LoVo (cell line): Measurements from ENCODE around the gene IQGAP3.
"Not testable (repeated sequence)": the region's sequence is repeated elsewhere in the genome, so short reads cannot be mapped to it uniquely, and the experiment has no call there.

Experiments
- DNase-seq: peaks from one replicate; pipeline ENCODE4 v3.0.0-alpha.2; 2016; ENCODE audit warnings: low spot score

Gene IQGAP3, protein sequence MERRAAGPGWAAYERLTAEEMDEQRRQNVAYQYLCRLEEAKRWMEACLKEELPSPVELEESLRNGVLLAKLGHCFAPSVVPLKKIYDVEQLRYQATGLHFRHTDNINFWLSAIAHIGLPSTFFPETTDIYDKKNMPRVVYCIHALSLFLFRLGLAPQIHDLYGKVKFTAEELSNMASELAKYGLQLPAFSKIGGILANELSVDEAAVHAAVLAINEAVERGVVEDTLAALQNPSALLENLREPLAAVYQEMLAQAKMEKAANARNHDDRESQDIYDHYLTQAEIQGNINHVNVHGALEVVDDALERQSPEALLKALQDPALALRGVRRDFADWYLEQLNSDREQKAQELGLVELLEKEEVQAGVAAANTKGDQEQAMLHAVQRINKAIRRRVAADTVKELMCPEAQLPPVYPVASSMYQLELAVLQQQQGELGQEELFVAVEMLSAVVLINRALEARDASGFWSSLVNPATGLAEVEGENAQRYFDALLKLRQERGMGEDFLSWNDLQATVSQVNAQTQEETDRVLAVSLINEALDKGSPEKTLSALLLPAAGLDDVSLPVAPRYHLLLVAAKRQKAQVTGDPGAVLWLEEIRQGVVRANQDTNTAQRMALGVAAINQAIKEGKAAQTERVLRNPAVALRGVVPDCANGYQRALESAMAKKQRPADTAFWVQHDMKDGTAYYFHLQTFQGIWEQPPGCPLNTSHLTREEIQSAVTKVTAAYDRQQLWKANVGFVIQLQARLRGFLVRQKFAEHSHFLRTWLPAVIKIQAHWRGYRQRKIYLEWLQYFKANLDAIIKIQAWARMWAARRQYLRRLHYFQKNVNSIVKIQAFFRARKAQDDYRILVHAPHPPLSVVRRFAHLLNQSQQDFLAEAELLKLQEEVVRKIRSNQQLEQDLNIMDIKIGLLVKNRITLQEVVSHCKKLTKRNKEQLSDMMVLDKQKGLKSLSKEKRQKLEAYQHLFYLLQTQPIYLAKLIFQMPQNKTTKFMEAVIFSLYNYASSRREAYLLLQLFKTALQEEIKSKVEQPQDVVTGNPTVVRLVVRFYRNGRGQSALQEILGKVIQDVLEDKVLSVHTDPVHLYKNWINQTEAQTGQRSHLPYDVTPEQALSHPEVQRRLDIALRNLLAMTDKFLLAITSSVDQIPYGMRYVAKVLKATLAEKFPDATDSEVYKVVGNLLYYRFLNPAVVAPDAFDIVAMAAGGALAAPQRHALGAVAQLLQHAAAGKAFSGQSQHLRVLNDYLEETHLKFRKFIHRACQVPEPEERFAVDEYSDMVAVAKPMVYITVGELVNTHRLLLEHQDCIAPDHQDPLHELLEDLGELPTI (N-terminal part only)

DNA sequence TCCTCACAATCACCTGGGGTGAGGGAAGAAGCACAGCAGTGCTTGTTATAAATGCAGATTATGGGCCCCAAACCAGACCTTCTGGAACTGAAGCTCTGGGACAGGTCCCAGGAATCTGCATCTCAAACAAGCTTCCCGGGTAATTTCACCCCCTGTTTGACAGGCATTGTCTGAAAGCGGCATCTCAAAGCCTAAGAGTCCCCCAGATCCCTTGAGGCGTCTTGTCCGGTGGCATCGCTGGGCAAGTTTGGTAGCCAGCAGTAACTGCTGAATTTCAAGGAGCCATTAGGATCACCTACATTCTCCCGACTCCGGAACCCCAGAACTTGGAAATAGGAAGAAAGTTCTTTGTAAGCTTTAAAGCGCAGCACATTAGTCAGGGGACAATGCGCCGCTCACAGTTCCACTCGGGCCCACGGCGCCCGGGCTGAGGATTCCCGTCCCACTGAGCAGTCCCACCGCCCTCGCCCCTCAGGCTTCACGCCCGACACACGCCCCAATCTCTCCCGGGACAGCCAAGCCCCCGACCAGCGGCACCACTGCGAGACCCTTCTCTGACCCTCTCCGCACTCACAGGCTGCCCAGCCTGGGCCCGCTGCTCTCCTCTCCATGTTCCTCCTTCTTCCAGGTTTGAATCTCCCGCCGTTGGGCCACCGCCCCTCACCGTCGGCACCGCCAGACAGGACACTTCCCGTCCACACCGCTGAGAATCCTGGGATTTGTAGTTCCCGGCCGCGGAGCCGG, at the start of gene IQGAP3:
TSS of gene IQGAP3 (minus strand) at position 647 of the 744 bp plus-strand sequence. CDS start at position 611, 36 bp downstream.
- peak; percentile 93 for DNase-seq

DNA sequence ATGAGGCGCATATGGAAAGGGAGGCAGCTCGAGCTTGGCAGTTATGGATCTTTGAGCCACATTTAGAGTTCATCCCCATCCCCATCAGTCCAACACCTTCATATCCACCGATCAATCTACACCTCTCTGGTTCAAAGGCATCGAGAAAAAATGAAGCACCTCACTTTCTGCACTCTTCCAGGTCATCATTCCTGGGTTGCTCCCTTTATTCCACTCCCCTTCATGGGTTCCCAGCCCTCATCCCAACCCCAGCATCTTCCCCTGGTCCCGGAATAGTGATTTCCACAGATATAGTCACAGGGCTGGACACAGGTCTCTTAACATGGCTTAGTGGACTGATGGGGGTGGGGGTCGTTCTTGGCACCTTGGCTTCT, 47.2 kb upstream of the IQGAP3 start:
- DNase-seq = no peak

DNA sequence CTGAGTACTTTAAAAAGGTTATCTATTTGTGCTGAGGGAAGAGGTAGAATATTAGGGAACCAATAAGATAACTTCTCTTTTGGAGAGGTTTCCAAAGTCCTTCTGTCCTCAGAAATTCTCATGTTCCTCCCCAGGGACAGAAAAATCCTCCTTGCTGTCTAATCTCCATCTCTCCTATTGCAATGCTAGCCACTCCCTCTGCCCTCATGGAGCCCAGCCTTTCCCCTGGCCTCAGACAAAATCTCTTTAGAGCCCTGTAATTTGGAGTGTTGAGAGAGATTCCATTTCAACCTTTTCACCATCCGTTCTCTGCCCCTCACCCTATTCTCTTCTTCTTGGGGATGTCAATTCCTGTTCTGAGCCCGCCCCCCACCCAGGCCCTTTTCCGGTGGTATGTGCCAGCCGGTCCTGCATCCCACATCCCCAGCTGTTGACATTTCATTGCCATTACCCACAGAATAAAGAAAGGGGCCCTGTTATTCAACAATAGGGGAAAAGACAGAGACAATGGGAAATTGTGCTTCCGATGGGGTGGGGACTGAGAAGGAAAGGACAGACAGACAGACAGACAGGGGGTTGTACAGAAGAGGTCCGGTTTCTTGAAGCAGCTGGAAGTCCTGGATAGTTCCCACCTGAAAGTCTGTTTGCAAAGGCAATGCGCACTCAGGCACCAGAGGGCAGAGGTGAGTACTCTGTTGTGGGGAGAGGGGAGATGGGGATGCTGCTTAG, 46.7 kb upstream of the IQGAP3 start, which contains the start of gene HAPLN2:
TSS of gene HAPLN2 (plus strand) at position 563 of the 729 bp plus-strand sequence. CDS start 4,076 bp downstream, outside the sequence.
- no peak for DNase-seq

DNA sequence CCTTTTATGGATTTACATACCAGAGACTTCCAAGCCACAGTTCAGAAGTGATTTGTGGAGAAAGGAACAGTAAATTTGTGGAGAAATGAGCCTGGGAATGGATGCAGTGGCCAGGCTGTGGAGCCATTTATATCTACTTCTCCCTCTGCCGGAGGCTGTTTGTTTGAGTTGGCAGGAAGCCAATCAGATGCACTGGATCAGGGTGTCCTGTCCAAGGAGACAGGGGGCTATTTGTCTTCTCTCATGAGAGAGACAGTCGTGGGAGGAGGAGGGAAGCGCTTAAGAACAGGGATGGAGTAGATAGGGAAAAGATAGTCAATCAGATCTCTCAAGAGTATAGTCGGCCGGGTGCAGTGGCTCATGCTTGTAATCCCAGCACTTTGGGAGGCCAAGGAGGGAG, 44.1 kb upstream of the IQGAP3 start:
- no peak for DNase-seq

DNA sequence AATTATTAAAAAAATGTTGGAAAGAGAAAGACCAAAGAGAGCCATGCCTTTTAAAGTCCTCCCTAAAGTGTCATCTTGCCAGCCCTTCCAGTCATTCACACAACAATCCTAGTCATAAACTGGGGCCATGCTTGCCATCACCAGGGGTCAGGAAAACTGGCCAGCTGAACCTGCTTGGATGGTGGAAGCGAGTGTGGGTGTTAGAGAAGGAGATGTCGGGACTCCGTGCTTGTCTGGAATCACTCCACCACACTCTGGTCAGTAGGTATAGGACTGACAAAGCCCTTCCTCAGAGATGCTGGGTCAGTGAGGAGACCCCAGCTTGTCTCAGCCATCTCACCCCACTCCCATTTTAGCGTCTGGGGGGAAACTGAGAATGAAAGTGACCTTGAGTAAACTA, 43.6 kb upstream of the IQGAP3 start:
- no peak for DNase-seq

DNA sequence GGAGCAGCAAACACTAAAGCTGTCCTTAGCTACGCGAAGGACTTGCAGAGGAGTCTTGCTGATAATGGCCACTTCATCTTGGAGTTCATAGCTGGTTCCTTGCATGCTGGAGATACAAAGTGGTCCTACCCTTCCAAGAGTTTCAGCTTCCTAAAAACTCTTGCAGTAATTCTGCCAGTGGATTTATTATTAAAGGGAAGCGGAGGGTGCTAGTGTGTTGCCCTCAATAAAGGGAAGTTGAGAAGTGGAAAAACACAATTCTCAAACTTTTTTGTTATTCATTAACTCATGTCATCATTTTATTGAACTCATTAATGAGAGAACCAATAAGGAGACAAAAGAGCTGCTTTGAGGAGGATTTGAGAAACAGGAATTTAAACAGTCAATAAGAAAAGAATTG, 40.3 kb upstream of the IQGAP3 start:
- no peak for DNase-seq

DNA sequence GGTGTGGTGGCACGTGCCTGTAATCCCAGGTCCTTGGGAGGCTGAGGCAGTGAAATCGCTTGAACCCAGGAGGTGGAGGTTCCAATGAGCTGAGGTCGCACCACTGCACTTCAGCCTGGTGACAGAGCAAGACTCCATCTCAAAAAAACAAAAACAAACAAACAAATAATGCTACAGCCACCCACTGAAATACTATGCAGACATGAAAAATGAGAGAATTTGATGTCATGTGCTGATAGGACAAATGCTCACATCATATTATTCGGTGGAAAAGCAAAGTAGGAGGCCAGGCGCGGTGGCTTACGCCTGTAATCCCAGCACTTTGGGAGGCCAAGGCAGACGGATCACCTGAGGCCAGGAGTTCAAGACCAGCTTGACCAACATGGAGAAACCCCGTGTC, 37.7 kb upstream of the IQGAP3 start:
- DNase-seq = not testable (repeated sequence)

DNA sequence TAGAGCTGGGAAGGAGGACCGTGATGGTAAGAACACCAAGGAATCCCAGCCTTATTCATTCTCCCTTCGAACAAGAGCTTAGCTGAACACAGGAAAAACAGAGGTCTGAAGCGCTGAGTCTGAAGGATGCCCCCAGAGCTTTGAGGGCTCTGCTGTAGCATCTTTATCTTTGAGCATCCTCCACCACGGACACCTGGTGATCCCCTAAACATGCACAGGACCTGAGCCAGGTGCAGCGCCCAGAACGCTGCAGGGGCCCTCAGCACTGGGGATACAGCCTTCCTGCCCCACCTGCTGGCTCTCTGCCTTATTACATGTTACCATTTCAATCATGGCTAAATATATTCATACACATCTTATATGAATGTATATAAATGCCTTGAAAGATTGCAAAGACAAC, 36.6 kb upstream of the IQGAP3 start:
- peak; percentile 31 for DNase-seq

DNA sequence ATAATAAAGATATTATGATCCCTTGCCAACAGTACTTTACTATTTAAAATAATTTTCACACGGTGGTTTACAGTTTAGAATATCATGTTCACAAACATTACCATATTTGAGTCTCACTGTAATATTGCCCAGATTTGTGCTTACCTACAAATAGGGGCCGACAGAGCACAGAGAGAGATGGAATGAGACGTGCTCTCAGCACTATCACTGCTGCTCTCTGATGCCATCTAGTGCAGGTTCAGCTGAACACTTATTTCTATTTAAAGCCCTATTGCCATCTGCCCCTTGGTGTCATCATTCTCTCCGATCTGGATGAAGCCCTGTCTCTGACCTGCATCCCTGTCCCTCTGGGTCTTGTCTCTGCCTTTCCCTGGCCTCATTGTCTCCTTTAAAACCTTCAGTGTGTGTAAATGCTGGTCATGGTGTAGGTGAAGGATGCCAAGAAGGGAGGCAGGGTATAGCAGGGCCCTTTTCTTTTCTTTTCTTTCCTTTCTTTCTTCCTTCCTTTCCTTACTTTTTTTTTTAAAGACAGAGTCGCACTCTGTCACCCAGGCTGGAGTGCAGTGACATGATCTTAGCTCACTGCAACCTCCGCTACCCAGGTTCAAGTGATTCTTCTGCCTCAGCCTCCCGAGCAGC, 35.8 kb upstream of the IQGAP3 start:
- peak; percentile 81 for DNase-seq

DNA sequence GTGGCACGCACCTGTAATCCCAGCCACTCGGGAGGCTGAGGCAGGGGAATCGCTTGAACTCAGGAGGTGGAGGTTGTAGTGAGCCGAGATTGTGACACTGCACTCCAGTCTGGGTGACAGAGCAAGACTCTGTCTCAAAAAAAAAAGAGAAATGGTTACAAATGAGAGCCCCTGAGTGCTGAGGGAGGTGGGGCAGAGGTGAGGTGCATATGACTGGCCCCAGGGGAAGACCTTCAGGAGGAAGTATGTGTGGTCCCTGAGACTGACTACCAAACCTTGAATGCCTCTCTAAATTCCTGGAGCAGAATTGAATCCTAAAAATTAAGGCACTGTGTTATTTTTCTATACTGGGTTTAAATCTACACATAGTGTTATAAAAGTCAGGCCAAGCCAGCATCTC, 35.0 kb upstream of the IQGAP3 start:
- not testable (repeated sequence) for DNase-seq

DNA sequence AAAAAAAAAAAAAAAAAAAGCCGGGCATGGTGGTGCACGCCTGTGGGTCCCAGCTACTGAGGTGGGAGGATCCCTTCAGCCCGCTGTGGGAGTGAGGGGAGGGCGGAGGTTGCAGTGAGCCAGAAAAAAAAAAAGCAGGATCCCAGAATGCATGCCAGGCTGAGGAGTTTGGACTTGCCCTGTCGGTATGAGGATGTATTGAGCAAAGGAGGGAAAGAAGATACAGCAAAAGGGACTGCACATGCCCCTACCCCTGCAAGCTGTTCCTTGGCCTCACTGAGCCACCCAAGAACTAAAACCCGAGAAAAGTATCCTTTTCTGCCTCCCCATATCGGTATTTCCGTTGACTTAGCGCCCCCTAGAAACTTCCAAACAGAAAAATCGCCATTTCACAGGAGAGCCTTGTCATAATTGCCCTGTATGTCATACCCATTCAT, 30.2 kb upstream of the IQGAP3 start:
- DNase-seq = no peak

DNA sequence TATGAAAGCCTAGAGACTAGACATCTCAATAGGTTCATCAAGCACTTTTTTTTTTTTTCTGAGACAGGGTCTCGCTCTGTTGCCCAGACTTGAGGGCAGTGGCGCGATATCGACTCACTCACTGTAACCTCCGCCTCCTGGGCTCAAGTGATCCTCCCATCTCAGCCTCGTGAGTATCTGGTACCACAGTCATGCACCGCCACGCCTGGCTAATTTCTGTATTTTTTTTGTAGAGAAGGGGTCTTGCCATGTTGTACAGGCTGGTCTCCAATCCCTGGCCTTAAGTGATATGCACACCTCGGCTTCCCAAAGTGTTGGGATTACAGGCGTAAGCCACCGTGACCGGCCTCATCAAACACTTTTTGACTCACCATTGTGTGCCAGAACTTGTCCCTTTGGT, 29.5 kb upstream of the IQGAP3 start:
- DNase-seq = no peak

DNA sequence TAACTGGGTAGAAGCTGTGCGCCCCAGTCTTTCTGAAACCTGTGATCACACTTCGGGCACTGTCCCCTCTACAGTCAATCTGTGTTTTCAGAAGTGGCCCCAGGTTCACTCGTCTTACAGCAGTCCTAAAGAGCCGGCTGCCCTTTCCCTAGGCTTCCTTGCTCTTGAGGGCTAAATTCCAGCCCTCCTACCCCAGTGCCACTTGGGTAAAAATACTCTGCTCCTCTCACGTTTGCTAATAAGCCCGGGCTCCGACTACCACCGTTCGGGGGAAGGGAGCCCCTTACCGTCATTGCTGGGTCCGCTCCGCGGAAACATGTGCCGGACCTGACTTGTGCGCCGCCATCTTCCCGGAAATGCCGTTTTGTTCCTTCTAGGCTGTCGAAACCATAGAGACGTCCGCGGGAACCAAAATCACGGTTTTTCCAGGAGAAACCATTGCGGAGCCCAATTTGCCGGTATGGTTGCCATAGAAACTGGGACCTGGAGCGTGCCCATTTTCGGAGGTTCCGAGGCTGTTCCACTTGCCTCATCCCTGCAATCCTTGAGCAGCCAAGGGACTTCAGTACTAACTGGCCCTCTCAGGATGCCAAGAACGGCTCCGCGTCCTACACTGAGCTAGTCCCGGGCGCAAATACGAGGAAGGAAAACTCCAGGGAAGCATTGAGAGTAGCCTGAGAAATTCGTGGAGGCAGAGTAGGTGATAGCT, 28.9 kb upstream of the IQGAP3 start, which contains the start of gene GPATCH4:
TSS of gene GPATCH4 (minus strand) at position 358 of the 709 bp plus-strand sequence.
- peak; percentile 80 for DNase-seq

DNA sequence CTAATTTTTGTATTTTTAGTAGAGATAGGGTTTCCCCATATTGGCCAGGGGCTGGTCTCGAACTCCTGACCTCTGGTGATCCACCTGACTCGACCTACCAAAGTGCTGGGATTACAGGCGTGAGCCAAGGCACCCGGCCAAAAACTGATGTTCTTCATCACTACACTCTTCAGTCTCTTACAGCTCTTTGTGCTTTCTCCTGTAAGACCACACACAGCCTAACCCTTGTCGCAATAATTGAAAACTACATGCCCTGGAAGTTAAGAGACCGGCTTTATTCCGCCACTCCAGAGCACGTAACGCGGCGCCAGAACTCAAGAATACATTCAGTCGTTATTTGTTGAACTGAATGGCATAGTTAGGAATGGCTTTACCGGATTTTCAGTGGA, 28.4 kb upstream of the IQGAP3 start:
- no peak for DNase-seq

DNA sequence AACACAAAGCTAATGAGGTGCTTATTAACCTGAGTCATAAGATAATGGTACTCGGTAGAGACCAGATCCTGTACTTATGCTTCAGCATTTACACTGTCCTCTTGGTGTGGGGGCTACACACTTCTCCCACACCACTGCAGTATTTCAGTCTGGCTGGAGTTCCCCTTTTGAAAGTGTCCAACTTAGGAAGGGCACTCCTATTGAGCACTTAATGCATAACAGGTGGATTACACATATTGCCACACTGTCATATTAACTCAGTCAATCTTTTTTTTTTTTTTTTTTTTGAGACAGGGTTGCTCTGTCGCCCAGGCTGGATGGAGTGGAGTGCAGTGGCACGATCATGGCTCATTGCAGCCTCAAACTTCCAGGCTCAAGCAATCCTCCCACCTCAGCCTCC, 27.4 kb upstream of the IQGAP3 start:
- DNase-seq = no peak

DNA sequence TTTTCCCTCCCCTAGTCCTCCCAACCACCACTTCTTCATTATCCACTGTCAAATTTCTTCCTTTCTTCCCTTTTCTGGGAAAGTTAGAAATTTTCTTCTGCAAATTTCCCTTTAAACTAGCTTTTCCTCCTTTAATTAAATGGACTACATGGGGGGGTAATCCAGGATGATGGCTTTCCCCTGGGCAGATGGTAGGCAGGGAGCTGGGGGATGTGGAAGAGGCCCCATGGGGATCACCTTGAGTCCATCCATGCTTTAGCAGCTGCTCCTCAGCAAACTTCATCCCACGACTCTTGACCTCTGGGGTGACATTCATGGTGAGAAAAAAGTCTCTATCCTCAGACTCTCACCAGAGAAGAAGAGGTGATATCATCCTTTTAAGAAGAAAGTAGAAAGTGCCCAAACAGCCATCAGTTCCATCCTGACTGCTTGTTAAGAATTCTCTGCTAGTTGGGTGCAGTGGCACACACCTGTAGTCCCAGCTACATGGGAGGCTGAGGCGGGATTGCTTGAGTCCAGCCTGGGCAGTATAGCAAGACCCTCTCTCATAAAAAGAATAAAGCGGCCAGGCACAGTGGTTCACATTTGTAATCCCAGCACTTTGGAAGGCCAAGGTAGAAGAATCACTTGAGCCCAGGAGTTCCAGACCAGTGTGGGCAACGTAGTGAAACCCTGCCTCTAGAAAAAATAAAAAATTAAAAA, 26.5 kb upstream of the IQGAP3 start:
- no peak for DNase-seq

DNA sequence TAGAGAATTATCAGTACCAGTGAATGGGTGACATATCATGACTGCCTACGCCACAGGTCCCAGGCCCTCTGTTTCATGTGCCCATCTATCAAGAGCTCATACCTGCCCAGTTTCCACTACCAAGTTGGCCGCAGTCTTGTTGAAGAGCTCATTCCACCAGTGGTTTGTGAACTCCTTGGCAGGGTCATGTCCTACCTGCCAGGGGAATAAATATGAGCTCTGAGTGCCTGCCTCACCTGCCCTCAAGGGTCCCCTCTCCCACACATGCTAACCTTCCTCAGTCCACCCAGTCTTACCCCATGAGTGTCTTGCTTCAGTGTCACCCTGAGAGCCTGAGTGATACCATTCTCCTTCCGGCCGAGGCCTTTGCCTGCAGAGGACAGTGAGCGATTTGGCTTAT, 25.8 kb upstream of the IQGAP3 start:
- DNase-seq = no peak

DNA sequence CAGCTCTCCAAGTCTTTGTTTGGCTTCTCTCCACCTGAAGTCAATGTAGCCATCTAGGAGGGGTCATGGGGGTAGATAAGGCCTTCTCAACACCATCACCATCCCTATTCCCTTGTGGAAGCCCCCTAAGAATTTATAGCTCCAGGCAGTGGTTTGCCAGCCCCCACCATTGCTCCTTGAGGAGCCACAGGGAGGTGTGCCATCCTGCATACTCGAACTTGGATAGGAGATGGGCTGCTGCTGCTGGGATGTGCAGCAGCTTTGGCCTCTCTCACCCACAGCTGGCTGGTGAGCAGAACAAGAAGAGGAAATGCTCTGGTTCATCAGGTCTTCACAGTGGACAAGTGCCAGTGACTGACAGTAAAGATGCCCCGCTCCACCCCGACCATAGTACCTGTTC, 24.1 kb upstream of the IQGAP3 start:
- no peak for DNase-seq

DNA sequence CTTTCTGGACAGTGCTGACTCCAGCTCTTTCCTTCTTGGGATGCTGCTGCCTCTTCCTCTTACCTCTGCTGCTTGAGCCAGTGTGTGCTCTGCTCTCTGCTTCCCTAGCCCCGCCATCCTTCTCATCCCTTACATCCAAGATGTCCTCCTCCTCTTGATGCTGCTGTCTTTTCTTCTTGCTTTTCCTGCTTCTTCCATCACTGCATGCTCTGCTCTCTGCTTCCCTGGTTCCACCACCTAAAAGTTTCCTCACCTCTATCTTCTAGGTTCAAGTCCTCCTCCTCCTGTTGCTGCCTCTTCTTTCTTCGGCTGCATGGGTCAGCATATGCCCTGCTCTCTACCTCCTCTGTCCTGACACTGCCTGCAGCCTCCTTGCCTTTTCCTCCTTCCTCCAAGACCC, 22.7 kb upstream of the IQGAP3 start:
- DNase-seq = no peak
